Astrocyte of the spinal cord (primary cell): Measurements from ENCODE around the gene NKAPL.

ENCODE experiments used
- DNase-seq: peaks from one replicate; pipeline ENCODE4 v3.0.0; 2011; ENCODE audit warnings: low read depth, low spot score
- H3K4me3 ChIP-seq: 2 replicates; pipeline ENCODE4 v1.5.1; 2011; ENCODE audit warnings: low read depth, mild to moderate bottlenecking, low read length, moderate library complexity
- in situ Hi-C: cut with HindIII; loops from 2 replicates; pipeline ENCODE4 v1.10.0; 2017; ENCODE audit warnings: low sequenced_read_pairs
- TF ChIP-seq, protein P1 (sequence below): IDR thresholded peaks from 2 replicates; pipeline ENCODE4 v1.5.1; 2012; ENCODE audit warnings: low read depth, mild to moderate bottlenecking, low read length, inconsistent platforms

Gene NKAPL

DNA sequence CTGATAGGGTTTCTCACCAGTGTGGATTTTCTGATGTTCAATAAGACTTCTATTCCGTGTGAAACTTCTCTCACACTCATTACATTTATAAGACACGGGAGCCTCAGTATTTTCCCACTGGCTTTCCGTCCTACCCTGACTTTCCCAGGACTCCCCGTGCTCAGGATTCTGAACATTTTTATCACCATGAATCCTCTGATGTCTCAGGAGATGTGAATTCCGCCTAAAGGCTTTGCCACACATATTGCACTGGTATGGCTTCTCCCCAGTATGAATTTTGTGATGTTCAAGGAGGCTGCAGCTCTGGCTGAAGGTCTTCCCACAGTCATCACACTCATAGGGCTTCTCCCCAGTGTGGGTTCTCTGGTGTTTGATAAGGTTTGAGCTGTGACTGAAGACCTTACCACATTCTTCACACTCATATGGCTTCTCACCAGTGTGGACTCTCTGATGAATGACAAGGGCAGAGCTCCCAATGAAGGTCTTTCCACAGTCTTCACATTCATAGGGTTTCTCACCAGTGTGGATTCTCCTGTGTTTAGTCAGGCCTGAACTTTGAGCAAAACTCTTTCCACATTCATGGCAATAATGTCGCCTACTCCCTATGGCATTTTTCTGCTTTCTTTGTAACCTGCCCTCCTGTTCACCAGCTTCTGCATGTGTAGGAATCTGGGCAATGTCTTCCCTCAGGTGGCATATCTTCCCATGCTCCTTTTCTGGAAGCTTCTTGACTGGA lies 13.7 kb upstream of the NKAPL start:
- TF ChIP-seq, protein P1, sequence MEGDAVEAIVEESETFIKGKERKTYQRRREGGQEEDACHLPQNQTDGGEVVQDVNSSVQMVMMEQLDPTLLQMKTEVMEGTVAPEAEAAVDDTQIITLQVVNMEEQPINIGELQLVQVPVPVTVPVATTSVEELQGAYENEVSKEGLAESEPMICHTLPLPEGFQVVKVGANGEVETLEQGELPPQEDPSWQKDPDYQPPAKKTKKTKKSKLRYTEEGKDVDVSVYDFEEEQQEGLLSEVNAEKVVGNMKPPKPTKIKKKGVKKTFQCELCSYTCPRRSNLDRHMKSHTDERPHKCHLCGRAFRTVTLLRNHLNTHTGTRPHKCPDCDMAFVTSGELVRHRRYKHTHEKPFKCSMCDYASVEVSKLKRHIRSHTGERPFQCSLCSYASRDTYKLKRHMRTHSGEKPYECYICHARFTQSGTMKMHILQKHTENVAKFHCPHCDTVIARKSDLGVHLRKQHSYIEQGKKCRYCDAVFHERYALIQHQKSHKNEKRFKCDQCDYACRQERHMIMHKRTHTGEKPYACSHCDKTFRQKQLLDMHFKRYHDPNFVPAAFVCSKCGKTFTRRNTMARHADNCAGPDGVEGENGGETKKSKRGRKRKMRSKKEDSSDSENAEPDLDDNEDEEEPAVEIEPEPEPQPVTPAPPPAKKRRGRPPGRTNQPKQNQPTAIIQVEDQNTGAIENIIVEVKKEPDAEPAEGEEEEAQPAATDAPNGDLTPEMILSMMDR: no peak
- no peak overlapping the region for H3K4me3 ChIP-seq
- in situ Hi-C loops: no loop called here
- DNase-seq: no peak

DNA sequence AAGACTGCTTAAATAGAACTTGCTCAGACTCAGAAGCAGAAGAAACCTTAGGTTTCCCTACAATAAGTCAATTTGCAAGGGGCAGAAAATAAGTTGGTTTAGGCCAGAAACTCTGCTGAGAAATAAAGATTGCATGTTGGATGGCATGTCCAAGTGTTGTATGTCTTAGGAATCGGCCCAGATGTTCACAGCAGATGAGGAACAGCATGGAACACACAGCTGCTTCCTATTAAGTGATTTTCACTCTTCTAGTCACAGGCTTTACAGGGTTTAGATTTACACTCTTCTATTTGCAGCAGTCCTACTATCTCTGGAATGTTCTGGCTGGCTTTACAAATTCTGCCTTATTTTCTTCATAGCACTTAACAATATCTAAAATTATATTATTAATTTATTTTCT lies 10.2 kb upstream of the NKAPL start:
- TF ChIP-seq, protein P1: no peak
- in situ Hi-C loops: no loop called here
- no peak overlapping the region for H3K4me3 ChIP-seq
- DNase-seq: no peak

DNA sequence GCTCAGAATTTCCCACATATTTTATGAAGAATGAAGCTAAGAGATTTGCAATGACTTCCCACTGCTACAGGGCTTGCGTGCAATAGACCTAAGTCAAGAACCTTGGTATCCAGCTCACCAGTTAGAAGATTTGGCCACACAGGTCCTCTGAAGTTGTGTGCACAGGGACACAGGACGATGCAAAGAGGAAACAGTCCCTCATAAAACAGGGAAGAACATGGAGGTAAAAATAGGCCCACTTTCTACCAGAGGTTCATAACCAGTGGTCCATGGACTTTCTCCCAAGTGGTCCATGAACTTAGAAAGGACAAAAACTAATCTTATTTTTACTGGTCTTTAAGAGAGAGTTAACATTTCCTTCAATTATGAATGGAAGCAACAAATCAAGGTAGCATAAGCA lies 8.3 kb upstream of the NKAPL start:
- no peak for DNase-seq
- peak overlapping the region; percentile 87 for H3K4me3 ChIP-seq
- TF ChIP-seq, protein P1: no peak
- in situ Hi-C loops: no loop called here

DNA sequence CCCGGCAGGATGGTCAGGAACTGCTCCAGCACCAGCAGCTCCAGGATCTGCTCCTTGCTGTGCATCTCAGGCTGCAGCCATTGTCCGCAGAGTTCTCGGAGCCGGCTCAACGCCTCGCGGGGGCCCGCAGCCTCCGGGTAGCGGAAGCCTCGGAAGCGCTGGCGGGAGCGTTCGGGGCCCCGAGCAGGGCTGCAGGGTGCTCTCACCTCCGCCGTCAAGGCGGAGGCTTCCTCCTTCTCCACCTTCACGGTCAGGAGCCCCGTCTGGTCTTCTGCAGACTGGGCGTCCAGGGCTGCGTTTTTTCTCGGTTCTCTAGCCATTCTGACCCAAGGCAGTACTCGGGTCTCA lies 7.5 kb upstream of the NKAPL start:
- H3K4me3 ChIP-seq: peak overlapping the region; percentile 87
- no peak for DNase-seq
- TF ChIP-seq, protein P1: no peak
- in situ Hi-C loops: no loop called here

DNA sequence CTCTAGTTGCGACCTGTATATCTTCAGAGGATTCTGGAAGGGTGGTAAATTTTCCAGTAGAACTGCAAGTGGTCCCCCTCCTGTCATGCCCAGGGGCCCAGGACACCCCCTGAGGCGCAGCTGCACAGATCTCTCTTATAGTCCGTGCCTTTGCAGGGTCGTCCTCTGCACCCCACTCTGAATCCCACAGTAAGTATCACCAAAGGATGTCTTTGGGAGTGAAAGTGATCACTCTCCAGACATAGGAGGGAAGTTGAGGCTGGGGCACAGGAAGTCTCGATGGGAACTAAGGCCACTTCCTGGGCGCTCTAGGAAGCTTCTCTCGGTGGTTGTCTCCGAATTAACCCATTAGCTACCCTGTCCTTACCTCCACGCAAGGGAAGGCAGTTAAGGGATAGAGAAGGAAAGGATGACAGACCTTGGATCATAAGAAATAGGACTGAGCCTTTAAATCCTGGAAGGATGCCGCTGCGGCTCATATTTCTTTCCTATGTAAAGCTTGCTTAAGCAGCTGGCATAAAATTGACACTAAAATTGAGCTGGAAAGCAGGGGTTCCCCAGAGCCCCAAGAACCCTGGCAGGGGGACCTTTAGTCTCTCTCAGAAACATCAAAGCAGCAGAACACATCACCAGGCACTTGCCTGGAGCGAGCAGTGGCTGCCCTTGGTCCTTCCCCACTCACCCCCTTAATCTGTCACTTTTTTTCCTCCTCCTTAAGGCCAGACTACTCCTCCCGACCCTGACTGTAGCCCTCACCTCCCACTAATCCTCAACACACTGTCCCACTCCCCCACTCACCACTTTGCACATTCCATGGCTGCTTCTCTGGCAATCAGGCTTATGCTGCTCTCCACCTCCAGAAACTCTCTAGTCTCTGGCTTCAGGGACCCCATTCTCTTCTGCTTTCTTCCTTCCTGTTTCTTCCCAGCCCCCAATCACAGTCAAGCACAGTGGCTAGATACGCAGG lies 6.8 kb upstream of the NKAPL start, which contains the start of gene ZKSCAN4:
Gene ZKSCAN4, minus strand, starts transcription at position 261 of the 967 bp plus-strand sequence. CDS start 289 bp downstream, outside the sequence.
- peak within 1 kb of the TSS; percentile 87 for H3K4me3 ChIP-seq

DNA sequence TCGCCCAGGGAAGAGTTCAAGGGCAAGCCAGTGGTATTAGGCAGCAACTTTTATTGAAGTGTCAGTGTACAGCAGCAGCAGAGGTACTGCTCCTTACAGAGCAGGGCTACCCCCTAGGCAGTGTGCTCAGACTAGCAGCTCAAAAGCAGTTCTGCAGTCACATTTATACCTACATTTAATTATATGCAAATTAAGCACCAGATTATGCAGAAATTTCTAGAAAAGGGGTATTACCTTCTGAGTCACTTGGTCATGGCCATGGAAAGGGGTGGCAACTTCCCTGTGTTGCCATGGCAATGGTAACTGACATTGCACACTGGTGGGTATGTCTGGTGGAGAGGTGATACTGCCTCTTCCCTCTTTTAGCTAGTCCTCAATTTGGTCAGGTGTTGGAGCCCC lies 5.0 kb upstream of the NKAPL start:
- no peak overlapping the region for H3K4me3 ChIP-seq
- in situ Hi-C loops: no loop called here
- TF ChIP-seq, protein P1: no peak
- no peak for DNase-seq

More for the DNA sequence above, 6.8 kb upstream of the NKAPL start, which contains the start of gene ZKSCAN4:
- TF ChIP-seq, protein P1: no peak
- in situ Hi-C loops: no loop called here
- peak; percentile 92 for DNase-seq
